ENCODE measurements around the gene GPR39.

GPR39 gene

GRCh38 chr2:132608311-132608710 is 191.7 kb downstream of the GPR39 start:
- no peaks in the 10 kb centered on the region for H3K27me3 ChIP-seq (ENCODE audit: low read length)
- H3K79me2 ChIP-seq (ENCODE audit: insufficient read depth, low read length) = no peaks in the 10 kb centered on the region
- H2AFZ ChIP-seq (ENCODE audit: low read depth, low read length, severe bottlenecking) = no peak overlapping the region
- no peaks in the 10 kb centered on the region for H3K36me3 ChIP-seq (ENCODE audit: low read length)
- H3K4me3 ChIP-seq (ENCODE audit: insufficient read depth, low read length, poor library complexity, severe bottlenecking) = no peak overlapping the region
- no peaks in the 10 kb centered on the region for H3K9me3 ChIP-seq (ENCODE audit: insufficient read depth, low read length)
- TF ChIP-seq EZH2phosphoT487 (conservative IDR thresholded peaks at IDR 0.05; ENCODE audit: low read length) (no peak), CTCF (IDR thresholded peaks at IDR 0.05; ENCODE audit: insufficient read depth, low read length, poor library complexity, severe bottlenecking) (no peak)
- H3K27ac ChIP-seq (ENCODE audit: low read depth, low read length) = no peak overlapping the region
- no peaks in the 10 kb centered on the region for H4K20me1 ChIP-seq (ENCODE audit: low read depth, low read length)
- no peak overlapping the region for H3K9ac ChIP-seq (ENCODE audit: low read length)
- no peaks in the 10 kb centered on the region for H3F3A ChIP-seq (ENCODE audit: insufficient read depth)
- H3K4me2 ChIP-seq (ENCODE audit: low read depth, low read length, poor library complexity, severe bottlenecking) = no peak overlapping the region
- no peaks in the 10 kb centered on the region for H3K9me2 ChIP-seq (replicated peaks; ENCODE audit: insufficient read depth, low read length)

DNA sequence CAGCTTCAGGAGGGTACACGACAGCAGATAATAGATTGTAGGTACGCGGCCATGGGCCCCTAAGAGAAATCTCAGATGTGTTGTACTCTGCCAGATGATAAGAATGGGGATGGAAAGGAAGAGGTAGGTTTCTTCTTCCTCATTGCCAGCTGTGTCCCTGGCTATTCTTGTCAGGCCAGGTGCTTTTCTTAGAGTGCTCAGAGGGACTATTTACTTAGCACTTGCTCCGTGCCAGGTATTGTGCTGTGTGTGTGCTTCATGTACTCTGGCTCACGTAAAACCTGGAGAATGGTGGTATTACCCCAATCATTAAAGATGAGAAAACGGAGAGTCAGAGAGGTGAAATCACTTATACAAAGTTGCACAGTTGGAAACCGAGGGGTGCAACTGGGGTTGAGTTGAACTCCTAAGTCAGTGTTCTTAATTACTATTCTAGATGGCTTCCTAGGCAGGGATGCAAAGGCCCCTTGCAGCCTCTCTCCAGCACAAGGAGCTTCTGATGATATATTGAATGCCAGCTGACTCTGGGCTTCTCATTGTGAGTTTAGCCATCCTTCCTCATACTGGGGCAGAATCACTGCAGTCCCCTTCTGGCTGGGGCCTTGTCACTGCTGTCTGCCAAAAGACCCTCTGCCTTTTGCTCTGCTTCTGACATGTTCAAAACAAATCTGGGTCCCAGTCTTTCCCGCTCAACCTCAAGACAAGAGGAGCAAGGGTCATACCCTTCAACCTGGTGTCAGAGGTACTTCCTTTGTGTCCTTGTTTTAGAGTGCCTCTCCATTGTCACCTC is 192.7 kb downstream of the GPR39 start:
- Histone ChIP-seq H3K4me3 (ENCODE audit: insufficient read depth, low read length, poor library complexity, severe bottlenecking) (no peak overlapping the region), H3K36me3 (ENCODE audit: low read length) (no peaks in the 10 kb centered on the region), H3K27ac (ENCODE audit: low read depth, low read length) (no peak overlapping the region), H3K9me2 (replicated peaks; ENCODE audit: insufficient read depth, low read length) (no peaks in the 10 kb centered on the region), H3K9ac (ENCODE audit: low read length) (no peak overlapping the region), H3F3A (ENCODE audit: insufficient read depth) (no peaks in the 10 kb centered on the region), H2AFZ (ENCODE audit: low read depth, low read length, severe bottlenecking) (no peak overlapping the region), H3K79me2 (ENCODE audit: insufficient read depth, low read length) (no peaks in the 10 kb centered on the region), H4K20me1 (ENCODE audit: low read depth, low read length) (no peaks in the 10 kb centered on the region), H3K4me2 (ENCODE audit: low read depth, low read length, poor library complexity, severe bottlenecking) (no peak overlapping the region), H3K9me3 (ENCODE audit: insufficient read depth, low read length) (no peaks in the 10 kb centered on the region), H3K27me3 (ENCODE audit: low read length) (no peaks in the 10 kb centered on the region)
- TF ChIP-seq EZH2phosphoT487 (conservative IDR thresholded peaks at IDR 0.05; ENCODE audit: low read length) (no peak), CTCF (IDR thresholded peaks at IDR 0.05; ENCODE audit: insufficient read depth, low read length, poor library complexity, severe bottlenecking) (no peak)

DNA sequence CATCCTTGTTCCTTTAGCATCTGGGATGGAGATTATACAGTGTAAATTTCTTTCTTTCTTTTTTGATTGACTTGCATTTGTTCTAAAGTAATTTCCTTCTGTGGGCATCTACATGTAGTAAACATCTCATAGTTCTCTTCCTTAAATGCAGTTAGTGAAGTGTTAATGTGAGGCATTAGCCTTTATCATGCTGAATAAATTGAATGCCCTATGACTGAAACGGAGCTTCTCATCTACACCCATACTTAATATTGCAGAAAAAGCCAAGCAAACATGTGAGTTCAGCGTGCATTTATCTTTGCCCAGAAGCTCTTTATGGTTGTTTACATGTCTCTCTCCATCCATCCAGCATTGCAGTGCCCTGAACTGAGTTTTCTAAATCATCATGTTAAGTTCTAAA is 195.1 kb downstream of the GPR39 start:
- Histone ChIP-seq H3K27me3 (ENCODE audit: low read length) (no peaks in the 10 kb centered on the region), H3K4me2 (ENCODE audit: low read depth, low read length, poor library complexity, severe bottlenecking) (no peak overlapping the region), H3F3A (ENCODE audit: insufficient read depth) (no peaks in the 10 kb centered on the region), H4K20me1 (ENCODE audit: low read depth, low read length) (no peaks in the 10 kb centered on the region), H3K9me2 (replicated peaks; ENCODE audit: insufficient read depth, low read length) (no peaks in the 10 kb centered on the region), H3K27ac (ENCODE audit: low read depth, low read length) (no peak overlapping the region), H3K36me3 (ENCODE audit: low read length) (no peaks in the 10 kb centered on the region), H3K9me3 (ENCODE audit: insufficient read depth, low read length) (no peaks in the 10 kb centered on the region), H3K9ac (ENCODE audit: low read length) (no peak overlapping the region), H3K4me3 (ENCODE audit: insufficient read depth, low read length, poor library complexity, severe bottlenecking) (no peak overlapping the region), H3K79me2 (ENCODE audit: insufficient read depth, low read length) (no peaks in the 10 kb centered on the region), H2AFZ (ENCODE audit: low read depth, low read length, severe bottlenecking) (no peak overlapping the region)
- no peak for TF ChIP-seq EZH2phosphoT487 (conservative IDR thresholded peaks at IDR 0.05; ENCODE audit: low read length)
- TF ChIP-seq CTCF (IDR thresholded peaks at IDR 0.05; ENCODE audit: insufficient read depth, low read length, poor library complexity, severe bottlenecking) = no peak
